Mucosa of descending colon (tissue), 3 donors: ENCODE data around the gene SLC13A5. TPM values are rescaled to one million over a fixed set of nuclear protein-coding genes. Genes with fewer than 3 reads are reported as not detected.
A peak's percentile ranks its signal among the peaks of the same experiment; 100 is the strongest.

ENCODE experiments used
- ATAC-seq: fragments of 200-7000 bp; cut with Tn5 transposase; one replicate; pipeline ENCODE4 v1.9.1; 2020; ENCODE audit warnings: mild to moderate bottlenecking, moderate library complexity
- DNase-seq, 3 donors: peaks; one replicate each; pipeline ENCODE4 v3.0.0-alpha.2; 2020
- H3K36me3 ChIP-seq: fragments of 200-600 bp; one replicate; pipeline ENCODE4 v1.8.0; 2021; ENCODE audit warnings: low read depth, mild to moderate bottlenecking
- H3K4me1 ChIP-seq: fragments of 200-600 bp; one replicate; pipeline ENCODE4 v1.8.0; 2021; ENCODE audit warnings: low read depth, mild to moderate bottlenecking
- H3K4me3 ChIP-seq: fragments of 200-600 bp; one replicate; pipeline ENCODE4 v1.8.0; 2021; ENCODE audit warnings: mild to moderate bottlenecking
- H3K9me3 ChIP-seq: fragments of 200-600 bp; one replicate; pipeline ENCODE4 v1.8.0; 2021; ENCODE audit warnings: mild to moderate bottlenecking
- CTCF ChIP-seq: fragments of 200-600 bp; IDR thresholded peaks from one replicate; pipeline ENCODE4 v1.8.0; 2022; ENCODE audit warnings: antibody characterized with exemption, mild to moderate bottlenecking
- intact Hi-C, 2 donors: fragments of 100-400 bp; cut with DNase I in 1 of 2; cut with micrococcal nuclease in 1 of 2; formaldehyde crosslinking; loops; one replicate each; pipeline versions ENCODE4 v1.11.0 to v1.11.1; 2022; cut with DNase I, micrococcal nuclease
- total RNA-seq, 3 donors: library from RNA; stranded (reverse); fragmentation: NEBNext Ultra II Directional in 2 of 3; extraction: Animal tissue kit (Norgen Biotek cat#: 25700) in 2 of 3; gene quantifications; one replicate each; pipeline versions ENCODE4 v1.2.1 to v1.2.4, GENCODE V29; 2021 to 2023
- donor health status: DM: no; HTN: no; CAD: no; lungs with moderate emphysema.
- donor health status: DM: no; HTN: no; CAD: no.
- donor health status: DM: no; HTN: yes; CAD: no.

Gene SLC13A5
- total RNA-seq, 3 donors from 2014 or later = not detected

- no peak for TF ChIP-seq CTCF
- DNase-seq = peak in 1 of 3 donors; percentile 20
- Histone ChIP-seq H3K4me3 (no peak overlapping the region), H3K36me3 (no peaks in the 10 kb centered on the region), H3K4me1 (peaks cover 2% of the 10 kb centered on the region), H3K9me3 (no peaks in the 10 kb centered on the region)
- intact Hi-C loops = no loop called here
- ATAC-seq = peak; percentile 9
Measured at GRCh38 chr17:6755281-6755680, 42.1 kb upstream of the SLC13A5 start.

- no peak for ATAC-seq
Measured at GRCh38 chr17:6753546-6753945, 40.4 kb upstream of the SLC13A5 start.

GRCh38 chr17:6753006-6753445 lies 39.9 kb upstream of the SLC13A5 start:
- Histone ChIP-seq H3K4me3 (no peak overlapping the region), H3K4me1 (peaks cover 2% of the 10 kb centered on the region), H3K36me3 (no peaks in the 10 kb centered on the region), H3K9me3 (no peaks in the 10 kb centered on the region)
- no peak for TF ChIP-seq CTCF
- intact Hi-C loops = no loop called here
- ATAC-seq = peak; percentile 27
- DNase-seq = peak; percentile 21 to 63 (median 40)

More at GRCh38 chr17:6753546-6753945, 40.4 kb upstream of the SLC13A5 start:
- Histone ChIP-seq H3K4me1 (peaks cover 2% of the 10 kb centered on the region), H3K4me3 (no peak overlapping the region), H3K9me3 (no peaks in the 10 kb centered on the region), H3K36me3 (no peaks in the 10 kb centered on the region)
- no peak for DNase-seq
- intact Hi-C loops = no loop called here
- no peak for TF ChIP-seq CTCF

GRCh38 chr17:6752068-6752909 lies 39.1 kb upstream of the SLC13A5 start:
- no peak for TF ChIP-seq CTCF
- Histone ChIP-seq H3K36me3 (no peaks in the 10 kb centered on the region), H3K9me3 (no peaks in the 10 kb centered on the region), H3K4me3 (no peak overlapping the region), H3K4me1 (peaks cover 2% of the 10 kb centered on the region)
- ATAC-seq (peak; percentile 41), DNase-seq (peak in 1 of 3 donors; percentile 24)
- intact Hi-C loops = no loop called here

- intact Hi-C loops = no loop called here
- Histone ChIP-seq H3K4me3 (no peak overlapping the region), H3K4me1 (no peaks in the 10 kb centered on the region), H3K9me3 (no peaks in the 10 kb centered on the region), H3K36me3 (no peaks in the 10 kb centered on the region)
- ATAC-seq (no peak), DNase-seq (no peak)
- no peak for TF ChIP-seq CTCF
Measured at GRCh38 chr17:6749519-6749918, 36.4 kb upstream of the SLC13A5 start.
